ENCODE measurements around the gene STARD5. TPM values are rescaled to one million over a fixed set of nuclear protein-coding genes. Genes with fewer than 3 reads are reported as not detected.

Gene STARD5
- total and polyA plus RNA-seq, 2 of the 8 experiments (the other 6 are each of a cell fraction or from before 2014, with no cell fraction given), result 5.5 to 10.4 TPM

GRCh38 chr15:81301385-81301784 lies 22.6 kb downstream of the STARD5 start (continued):
- TF ChIP-seq, protein P1, sequence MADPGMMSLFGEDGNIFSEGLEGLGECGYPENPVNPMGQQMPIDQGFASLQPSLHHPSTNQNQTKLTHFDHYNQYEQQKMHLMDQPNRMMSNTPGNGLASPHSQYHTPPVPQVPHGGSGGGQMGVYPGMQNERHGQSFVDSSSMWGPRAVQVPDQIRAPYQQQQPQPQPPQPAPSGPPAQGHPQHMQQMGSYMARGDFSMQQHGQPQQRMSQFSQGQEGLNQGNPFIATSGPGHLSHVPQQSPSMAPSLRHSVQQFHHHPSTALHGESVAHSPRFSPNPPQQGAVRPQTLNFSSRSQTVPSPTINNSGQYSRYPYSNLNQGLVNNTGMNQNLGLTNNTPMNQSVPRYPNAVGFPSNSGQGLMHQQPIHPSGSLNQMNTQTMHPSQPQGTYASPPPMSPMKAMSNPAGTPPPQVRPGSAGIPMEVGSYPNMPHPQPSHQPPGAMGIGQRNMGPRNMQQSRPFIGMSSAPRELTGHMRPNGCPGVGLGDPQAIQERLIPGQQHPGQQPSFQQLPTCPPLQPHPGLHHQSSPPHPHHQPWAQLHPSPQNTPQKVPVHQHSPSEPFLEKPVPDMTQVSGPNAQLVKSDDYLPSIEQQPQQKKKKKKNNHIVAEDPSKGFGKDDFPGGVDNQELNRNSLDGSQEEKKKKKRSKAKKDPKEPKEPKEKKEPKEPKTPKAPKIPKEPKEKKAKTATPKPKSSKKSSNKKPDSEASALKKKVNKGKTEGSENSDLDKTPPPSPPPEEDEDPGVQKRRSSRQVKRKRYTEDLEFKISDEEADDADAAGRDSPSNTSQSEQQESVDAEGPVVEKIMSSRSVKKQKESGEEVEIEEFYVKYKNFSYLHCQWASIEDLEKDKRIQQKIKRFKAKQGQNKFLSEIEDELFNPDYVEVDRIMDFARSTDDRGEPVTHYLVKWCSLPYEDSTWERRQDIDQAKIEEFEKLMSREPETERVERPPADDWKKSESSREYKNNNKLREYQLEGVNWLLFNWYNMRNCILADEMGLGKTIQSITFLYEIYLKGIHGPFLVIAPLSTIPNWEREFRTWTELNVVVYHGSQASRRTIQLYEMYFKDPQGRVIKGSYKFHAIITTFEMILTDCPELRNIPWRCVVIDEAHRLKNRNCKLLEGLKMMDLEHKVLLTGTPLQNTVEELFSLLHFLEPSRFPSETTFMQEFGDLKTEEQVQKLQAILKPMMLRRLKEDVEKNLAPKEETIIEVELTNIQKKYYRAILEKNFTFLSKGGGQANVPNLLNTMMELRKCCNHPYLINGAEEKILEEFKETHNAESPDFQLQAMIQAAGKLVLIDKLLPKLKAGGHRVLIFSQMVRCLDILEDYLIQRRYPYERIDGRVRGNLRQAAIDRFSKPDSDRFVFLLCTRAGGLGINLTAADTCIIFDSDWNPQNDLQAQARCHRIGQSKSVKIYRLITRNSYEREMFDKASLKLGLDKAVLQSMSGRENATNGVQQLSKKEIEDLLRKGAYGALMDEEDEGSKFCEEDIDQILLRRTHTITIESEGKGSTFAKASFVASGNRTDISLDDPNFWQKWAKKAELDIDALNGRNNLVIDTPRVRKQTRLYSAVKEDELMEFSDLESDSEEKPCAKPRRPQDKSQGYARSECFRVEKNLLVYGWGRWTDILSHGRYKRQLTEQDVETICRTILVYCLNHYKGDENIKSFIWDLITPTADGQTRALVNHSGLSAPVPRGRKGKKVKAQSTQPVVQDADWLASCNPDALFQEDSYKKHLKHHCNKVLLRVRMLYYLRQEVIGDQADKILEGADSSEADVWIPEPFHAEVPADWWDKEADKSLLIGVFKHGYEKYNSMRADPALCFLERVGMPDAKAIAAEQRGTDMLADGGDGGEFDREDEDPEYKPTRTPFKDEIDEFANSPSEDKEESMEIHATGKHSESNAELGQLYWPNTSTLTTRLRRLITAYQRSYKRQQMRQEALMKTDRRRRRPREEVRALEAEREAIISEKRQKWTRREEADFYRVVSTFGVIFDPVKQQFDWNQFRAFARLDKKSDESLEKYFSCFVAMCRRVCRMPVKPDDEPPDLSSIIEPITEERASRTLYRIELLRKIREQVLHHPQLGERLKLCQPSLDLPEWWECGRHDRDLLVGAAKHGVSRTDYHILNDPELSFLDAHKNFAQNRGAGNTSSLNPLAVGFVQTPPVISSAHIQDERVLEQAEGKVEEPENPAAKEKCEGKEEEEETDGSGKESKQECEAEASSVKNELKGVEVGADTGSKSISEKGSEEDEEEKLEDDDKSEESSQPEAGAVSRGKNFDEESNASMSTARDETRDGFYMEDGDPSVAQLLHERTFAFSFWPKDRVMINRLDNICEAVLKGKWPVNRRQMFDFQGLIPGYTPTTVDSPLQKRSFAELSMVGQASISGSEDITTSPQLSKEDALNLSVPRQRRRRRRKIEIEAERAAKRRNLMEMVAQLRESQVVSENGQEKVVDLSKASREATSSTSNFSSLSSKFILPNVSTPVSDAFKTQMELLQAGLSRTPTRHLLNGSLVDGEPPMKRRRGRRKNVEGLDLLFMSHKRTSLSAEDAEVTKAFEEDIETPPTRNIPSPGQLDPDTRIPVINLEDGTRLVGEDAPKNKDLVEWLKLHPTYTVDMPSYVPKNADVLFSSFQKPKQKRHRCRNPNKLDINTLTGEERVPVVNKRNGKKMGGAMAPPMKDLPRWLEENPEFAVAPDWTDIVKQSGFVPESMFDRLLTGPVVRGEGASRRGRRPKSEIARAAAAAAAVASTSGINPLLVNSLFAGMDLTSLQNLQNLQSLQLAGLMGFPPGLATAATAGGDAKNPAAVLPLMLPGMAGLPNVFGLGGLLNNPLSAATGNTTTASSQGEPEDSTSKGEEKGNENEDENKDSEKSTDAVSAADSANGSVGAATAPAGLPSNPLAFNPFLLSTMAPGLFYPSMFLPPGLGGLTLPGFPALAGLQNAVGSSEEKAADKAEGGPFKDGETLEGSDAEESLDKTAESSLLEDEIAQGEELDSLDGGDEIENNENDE (IDR thresholded peaks at IDR 0.05; ENCODE audit: insufficient replicate concordance, low read length), result no peak

Measured in H1 (cell line).